Endodermal cell (in vitro differentiated cells): ENCODE data around the gene FHOD1. TPM values are rescaled to one million over a fixed set of nuclear protein-coding genes. Genes with fewer than 3 reads are reported as not detected.

Experiments used
- DNase-seq: peaks from one replicate; pipeline ENCODE4 v3.0.0-alpha.2; 2017
- H3K27ac ChIP-seq: 2 replicates; pipeline ENCODE4 v1.5.1; 2013; ENCODE audit warnings: mild to moderate bottlenecking, low read depth, low read length, moderate library complexity
- H3K27me3 ChIP-seq: 2 replicates; pipeline ENCODE4 v1.6.1; 2013; ENCODE audit warnings: mild to moderate bottlenecking, low read length, moderate library complexity; ENCODE audit not compliant: insufficient read depth, control insufficient read depth, poor library complexity, severe bottlenecking
- H3K36me3 ChIP-seq: 2 replicates; pipeline ENCODE4 v1.7.0; 2013; ENCODE audit warnings: mild to moderate bottlenecking, low read length, moderate library complexity; ENCODE audit not compliant: control insufficient read depth, insufficient read depth
- H3K4me1 ChIP-seq: one replicate; pipeline ENCODE4 v1.7.0; 2013; ENCODE audit warnings: low read length; ENCODE audit not compliant: control insufficient read depth, insufficient read depth
- H3K4me3 ChIP-seq: 2 replicates; pipeline ENCODE4 v1.5.1; 2013; ENCODE audit warnings: mild to moderate bottlenecking, low read length, moderate library complexity
- H3K9ac ChIP-seq: 2 replicates; pipeline ENCODE4 v1.6.1; 2013; ENCODE audit warnings: mild to moderate bottlenecking, low read length, moderate library complexity; ENCODE audit not compliant: poor library complexity, severe bottlenecking; ENCODE audit errors: extremely low read depth
- H3K9me3 ChIP-seq: 2 replicates; pipeline ENCODE4 v1.6.1; 2013; ENCODE audit warnings: mild to moderate bottlenecking, low read length, moderate library complexity; ENCODE audit not compliant: control insufficient read depth
- H3K27ac Mint-ChIP-seq: 2 replicates; pipeline ENCODE4 v1.8.0; 2020; ENCODE audit warnings: mixed read lengths
- H3K27me3 Mint-ChIP-seq: 2 replicates; pipeline ENCODE4 v1.8.0; 2021; ENCODE audit warnings: mild to moderate bottlenecking, mixed read lengths; ENCODE audit not compliant: insufficient read depth
- H3K36me3 Mint-ChIP-seq: 2 replicates; pipeline ENCODE4 v1.8.0; 2020; ENCODE audit warnings: low read depth, mixed read lengths
- H3K4me1 Mint-ChIP-seq: 2 replicates; pipeline ENCODE4 v1.8.0; 2020; ENCODE audit warnings: mixed read lengths
- H3K4me3 Mint-ChIP-seq: 2 replicates; pipeline ENCODE4 v1.8.0; 2020; ENCODE audit warnings: mild to moderate bottlenecking, moderate library complexity, mixed read lengths
- H3K9me3 Mint-ChIP-seq: 2 replicates; pipeline ENCODE4 v1.8.0; 2020; ENCODE audit warnings: mild to moderate bottlenecking, mixed read lengths
- WGBS, 2 experiments: methylation state at CpG; one replicate each; pipeline versions ENCODE4 v1.1.5 to v1.1.7; 2013; ENCODE audit warnings: missing lambda C conversion rate in 2 of 2, mixed read lengths in 1 of 2; ENCODE audit not compliant: insufficient coverage in 1 of 2, insufficient read length in 1 of 2; 5-methylcytosine and 5-hydroxymethylcytosine counted together
- total RNA-seq, 2 donors: library from RNA; stranded (reverse); fragmentation: NEBNext Ultra II Directional in 1 of 2; extraction: Animal tissue kit (Norgen Biotek cat#: 25700) in 1 of 2; gene quantifications; 2 replicates in 1 of 2; 3 replicates in 1 of 2; pipeline ENCODE4 v1.2.1, GENCODE V29; 2021
- TF ChIP-seq, protein P1 (sequence below): fragments of 200-600 bp; sonication (generic); conservative IDR thresholded peaks from 2 replicates; pipeline ENCODE4 v1.5.0; 2021; ENCODE audit warnings: antibody characterized with exemption, mild to moderate bottlenecking

FHOD1 gene
- total RNA-seq, 2 donors from 2014 or later: 51.7 to 71.9 TPM

DNA sequence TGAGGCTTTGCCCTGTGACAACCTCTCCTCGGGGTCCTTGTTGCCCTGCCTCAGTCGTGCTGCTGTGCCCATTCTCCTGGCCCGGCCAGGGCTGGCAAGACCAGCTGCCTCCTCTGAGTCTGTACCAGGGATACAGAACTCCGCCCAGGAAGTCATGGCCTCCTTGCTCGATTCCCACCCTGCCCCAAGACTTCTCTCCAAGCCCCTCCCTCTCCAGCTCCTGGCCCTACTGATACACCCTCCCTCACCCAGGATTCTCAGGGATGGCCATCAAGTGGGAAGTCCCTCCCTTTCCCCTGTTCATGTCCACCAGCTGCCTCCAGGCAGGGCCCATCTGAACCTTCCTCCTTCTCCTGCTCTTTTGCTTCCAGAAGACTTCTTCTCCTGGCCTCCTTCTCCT, 31.6 kb downstream of the FHOD1 start:
- peaks cover 7% of the 10 kb centered on the region for H3K27me3 ChIP-seq
- Mint-ChIP-seq H3K36me3 (no peaks in the 10 kb centered on the region), H3K27ac (no peak overlapping the region), H3K4me1 (no peaks in the 10 kb centered on the region), H3K4me3 (no peak overlapping the region), H3K27me3 (peaks cover 67% of the 10 kb centered on the region), H3K9me3 (no peaks in the 10 kb centered on the region)
- H3K36me3 ChIP-seq: no peaks in the 10 kb centered on the region
- 77 to 81% methylated on average over 5 of the region's 5 CpGs for WGBS, 2 experiments
- no peak overlapping the region for H3K4me3 ChIP-seq
- H3K4me1 ChIP-seq: no peaks in the 10 kb centered on the region
- H3K9me3 ChIP-seq: no peaks in the 10 kb centered on the region
- TF ChIP-seq, protein P1, sequence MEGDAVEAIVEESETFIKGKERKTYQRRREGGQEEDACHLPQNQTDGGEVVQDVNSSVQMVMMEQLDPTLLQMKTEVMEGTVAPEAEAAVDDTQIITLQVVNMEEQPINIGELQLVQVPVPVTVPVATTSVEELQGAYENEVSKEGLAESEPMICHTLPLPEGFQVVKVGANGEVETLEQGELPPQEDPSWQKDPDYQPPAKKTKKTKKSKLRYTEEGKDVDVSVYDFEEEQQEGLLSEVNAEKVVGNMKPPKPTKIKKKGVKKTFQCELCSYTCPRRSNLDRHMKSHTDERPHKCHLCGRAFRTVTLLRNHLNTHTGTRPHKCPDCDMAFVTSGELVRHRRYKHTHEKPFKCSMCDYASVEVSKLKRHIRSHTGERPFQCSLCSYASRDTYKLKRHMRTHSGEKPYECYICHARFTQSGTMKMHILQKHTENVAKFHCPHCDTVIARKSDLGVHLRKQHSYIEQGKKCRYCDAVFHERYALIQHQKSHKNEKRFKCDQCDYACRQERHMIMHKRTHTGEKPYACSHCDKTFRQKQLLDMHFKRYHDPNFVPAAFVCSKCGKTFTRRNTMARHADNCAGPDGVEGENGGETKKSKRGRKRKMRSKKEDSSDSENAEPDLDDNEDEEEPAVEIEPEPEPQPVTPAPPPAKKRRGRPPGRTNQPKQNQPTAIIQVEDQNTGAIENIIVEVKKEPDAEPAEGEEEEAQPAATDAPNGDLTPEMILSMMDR: no peak
- DNase-seq: no peak
- no peak overlapping the region for H3K27ac ChIP-seq
- no peak overlapping the region for H3K9ac ChIP-seq

DNA sequence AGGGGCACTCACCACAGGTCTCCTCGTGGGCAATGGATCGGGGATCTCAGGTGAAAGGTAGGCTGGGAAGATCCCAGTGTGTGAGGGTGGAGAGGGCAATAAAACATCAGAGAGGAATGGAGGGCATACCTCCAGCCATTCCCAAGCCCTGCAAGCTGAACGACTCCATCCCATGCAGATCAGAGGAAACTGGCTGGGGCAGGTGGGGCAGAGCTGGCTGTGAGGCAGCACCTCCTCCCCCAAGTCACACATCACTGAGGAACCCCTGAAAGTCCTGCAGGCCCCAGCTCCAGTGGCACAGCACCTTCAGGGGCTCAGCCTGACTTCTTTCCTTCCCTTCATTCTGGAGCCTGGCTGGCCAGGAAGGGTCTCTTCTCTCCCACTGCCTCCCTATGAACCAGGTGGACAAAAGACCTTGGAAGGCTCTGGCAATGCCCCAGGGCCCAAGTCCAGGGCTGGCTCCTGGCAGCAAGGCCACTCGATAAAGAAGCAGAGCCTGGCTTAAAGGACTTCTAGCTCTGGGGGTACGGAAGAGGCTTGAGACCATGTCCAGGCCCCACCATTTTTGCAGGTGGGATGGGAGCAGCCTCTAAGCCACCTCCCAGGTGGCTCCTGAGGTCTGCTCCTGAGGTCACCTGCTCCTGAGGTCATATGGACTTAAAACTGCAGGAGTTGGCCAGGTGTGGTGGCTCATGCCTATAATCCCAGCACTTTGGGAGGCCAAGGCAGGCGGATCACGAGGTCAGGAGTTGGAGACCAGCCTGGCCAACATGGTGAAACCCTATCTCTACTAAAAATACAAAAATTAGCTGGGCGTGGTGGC, 33.9 kb downstream of the FHOD1 start:
- Histone ChIP-seq H3K4me3 (no peak overlapping the region), H3K27ac (no peak overlapping the region), H3K4me1 (no peaks in the 10 kb centered on the region), H3K9me3 (no peaks in the 10 kb centered on the region), H3K9ac (no peak overlapping the region), H3K27me3 (peaks cover 7% of the 10 kb centered on the region), H3K36me3 (no peaks in the 10 kb centered on the region)
- Mint-ChIP-seq H3K36me3 (no peaks in the 10 kb centered on the region), H3K27ac (no peak overlapping the region), H3K9me3 (no peaks in the 10 kb centered on the region), H3K4me3 (no peak overlapping the region), H3K27me3 (peaks cover 58% of the 10 kb centered on the region), H3K4me1 (no peaks in the 10 kb centered on the region)
- no peak for DNase-seq
- WGBS, 2 experiments: 82 to 85% methylated on average over 5 to 8 of the region's 8 CpGs
- TF ChIP-seq, protein P1: no peak

DNA sequence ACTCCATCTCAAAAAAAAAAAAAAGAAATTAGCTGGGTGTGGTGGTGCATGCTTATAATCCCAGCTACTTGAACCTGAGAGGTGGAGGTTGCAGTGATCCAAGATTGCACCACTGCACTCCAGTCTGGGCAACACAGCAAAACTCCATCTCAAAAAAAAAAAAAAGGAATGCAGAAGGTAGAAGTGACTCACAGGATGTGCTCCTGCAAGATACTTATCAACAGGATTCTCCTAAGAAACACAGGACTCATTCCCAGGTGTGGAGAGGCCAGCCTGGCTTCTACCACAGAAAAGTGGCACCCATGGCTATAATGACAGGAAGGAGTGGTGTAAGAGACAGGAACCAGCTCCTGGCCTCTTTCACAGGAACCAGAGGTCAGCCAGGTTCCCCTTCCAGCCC, 34.5 kb downstream of the FHOD1 start:
- Mint-ChIP-seq H3K4me1 (no peaks in the 10 kb centered on the region), H3K27ac (no peak overlapping the region), H3K9me3 (no peaks in the 10 kb centered on the region), H3K36me3 (no peaks in the 10 kb centered on the region), H3K4me3 (no peak overlapping the region), H3K27me3 (peaks cover 56% of the 10 kb centered on the region)
- Histone ChIP-seq H3K27me3 (peaks cover 7% of the 10 kb centered on the region), H3K9ac (no peak overlapping the region), H3K4me3 (no peak overlapping the region), H3K36me3 (no peaks in the 10 kb centered on the region), H3K4me1 (no peaks in the 10 kb centered on the region), H3K27ac (no peak overlapping the region), H3K9me3 (no peaks in the 10 kb centered on the region)
- TF ChIP-seq, protein P1: no peak
- DNase-seq: no peak
